H1 (cell line): ENCODE measurements around the gene NREP. TPM values are rescaled to one million over a fixed set of nuclear protein-coding genes. Genes with fewer than 3 reads are reported as not detected.
A peak's percentile ranks its signal among the peaks of the same experiment; 100 is the strongest.

Source experiments
- CTCF ChIP-seq, 3 experiments: IDR thresholded peaks; 1 replicate in 2 of 3; 2 replicates in 1 of 3; pipeline versions ENCODE4 v1.5.1 to v1.6.1; 2011; ENCODE audit warnings: low read length in 3 of 3, mild to moderate bottlenecking in 3 of 3, inconsistent platforms in 2 of 3, low read depth in 1 of 3, moderate library complexity in 1 of 3; ENCODE audit not compliant: insufficient read depth in 1 of 3; ENCODE audit errors: control extremely low read depth in 1 of 3
- polyA plus RNA-seq, 7 experiments: library from polyadenylated mRNA; depleted of rRNA in 3 of 7; stranded (reverse) in 5 of 7; unstranded in 2 of 7; fragments of >200 nt in 5 of 7; fragments of 200-250 nt in 2 of 7; gene quantifications; 1 replicate in 5 of 7; 2 replicates in 1 of 7; 4 replicates in 1 of 7; pipeline versions ENCODE4 v1.2.1 to v1.2.3, GENCODE V29; 2011 to 2013; ENCODE audit warnings: missing spikeins in 2 of 7, mixed read lengths in 2 of 7
- total RNA-seq: library from RNA; stranded (reverse); fragmentation: NEBNext Ultra II Directional; extraction: Animal tissue kit (Norgen Biotek cat#: 25700); gene quantifications from 2 replicates; pipeline ENCODE4 v1.2.1, GENCODE V29; 2021

NREP gene
- total and polyA plus RNA-seq, 2 of the 8 experiments (the other 6 are each of a cell fraction or from before 2014, with no cell fraction given): 254 to 301 TPM

GRCh38 chr5:111757355-111758283, 625 bp upstream of the NREP start (continued):
- peak in 1 of 3 experiments; percentile 10; a peak in 1 of 4 replicates for TF ChIP-seq CTCF (IDR thresholded peaks at IDR 0.05; ENCODE audit: control extremely low read depth in 1 of 3, insufficient read depth in 1 of 3, low read depth in 1 of 3, low read length in 3 of 3)
